KOPT-K1 (cell line): Measurements from ENCODE around the gene PLCG1.

Experiments used
- H3K27ac ChIP-seq: fragments of 200-600 bp; sonication (generic); 2 replicates; pipeline ENCODE4 v1.5.1; 2016; ENCODE audit warnings: antibody characterized with exemption, mild to moderate bottlenecking, low read depth, low read length; ENCODE audit not compliant: poor library complexity, severe bottlenecking
- H3K36me3 ChIP-seq: fragments of 200-600 bp; sonication (generic); 2 replicates; pipeline ENCODE4 v1.5.1; 2017; ENCODE audit warnings: antibody characterized with exemption, mild to moderate bottlenecking, low read length, moderate library complexity; ENCODE audit not compliant: insufficient read depth
- H3K9me3 ChIP-seq: fragments of 200-600 bp; sonication (generic); 2 replicates; pipeline ENCODE4 v1.5.1; 2017; ENCODE audit warnings: antibody characterized with exemption, low read length, mild to moderate bottlenecking; ENCODE audit not compliant: insufficient read depth, poor library complexity, severe bottlenecking

PLCG1 gene

GRCh38 chr20:41174373-41174772 is 37.0 kb downstream of the PLCG1 start:
- Histone ChIP-seq H3K36me3 (peaks cover 100% of the 10 kb centered on the region), H3K9me3 (no peaks in the 10 kb centered on the region), H3K27ac (no peak overlapping the region)

GRCh38 chr20:41174782-41175181 is 37.4 kb downstream of the PLCG1 start:
- peaks cover 100% of the 10 kb centered on the region for H3K36me3 ChIP-seq
- no peak overlapping the region for H3K27ac ChIP-seq

GRCh38 chr20:41175201-41175651 is 37.9 kb downstream of the PLCG1 start:
- H3K27ac ChIP-seq = no peak overlapping the region

More at GRCh38 chr20:41174782-41175181, 37.4 kb downstream of the PLCG1 start:
- H3K9me3 ChIP-seq = no peaks in the 10 kb centered on the region

GRCh38 chr20:41175727-41176330 is 38.5 kb downstream of the PLCG1 start:
- peaks cover 99% of the 10 kb centered on the region for H3K36me3 ChIP-seq
- H3K9me3 ChIP-seq = no peaks in the 10 kb centered on the region
- H3K27ac ChIP-seq = no peak overlapping the region

More at GRCh38 chr20:41175201-41175651, 37.9 kb downstream of the PLCG1 start:
- H3K36me3 ChIP-seq = peaks cover 100% of the 10 kb centered on the region
- H3K9me3 ChIP-seq = no peaks in the 10 kb centered on the region

- H3K27ac ChIP-seq = no peak overlapping the region
- H3K9me3 ChIP-seq = no peaks in the 10 kb centered on the region
- peaks cover 94% of the 10 kb centered on the region for H3K36me3 ChIP-seq
Measured at GRCh38 chr20:41176711-41177552, 39.6 kb downstream of the PLCG1 start.

GRCh38 chr20:41177636-41178035 is 40.3 kb downstream of the PLCG1 start:
- no peak overlapping the region for H3K27ac ChIP-seq
- peaks cover 91% of the 10 kb centered on the region for H3K36me3 ChIP-seq
- H3K9me3 ChIP-seq = no peaks in the 10 kb centered on the region

- Histone ChIP-seq H3K36me3 (peaks cover 89% of the 10 kb centered on the region), H3K27ac (no peak overlapping the region)
Measured at GRCh38 chr20:41178495-41178894, 41.2 kb downstream of the PLCG1 start.

GRCh38 chr20:41178904-41179432 is 41.6 kb downstream of the PLCG1 start:
- Histone ChIP-seq H3K9me3 (no peaks in the 10 kb centered on the region), H3K36me3 (peaks cover 89% of the 10 kb centered on the region), H3K27ac (no peak overlapping the region)

More at GRCh38 chr20:41178495-41178894, 41.2 kb downstream of the PLCG1 start:
- no peaks in the 10 kb centered on the region for H3K9me3 ChIP-seq

GRCh38 chr20:41179961-41180360 is 42.6 kb downstream of the PLCG1 start:
- Histone ChIP-seq H3K27ac (no peak overlapping the region), H3K36me3 (peaks cover 84% of the 10 kb centered on the region)

GRCh38 chr20:41180599-41181333 is 43.4 kb downstream of the PLCG1 start:
- H3K27ac ChIP-seq = no peak overlapping the region
- peaks cover 76% of the 10 kb centered on the region for H3K36me3 ChIP-seq
- H3K9me3 ChIP-seq = no peaks in the 10 kb centered on the region

More at GRCh38 chr20:41179961-41180360, 42.6 kb downstream of the PLCG1 start:
- H3K9me3 ChIP-seq = no peaks in the 10 kb centered on the region

- no peak overlapping the region for H3K27ac ChIP-seq
- peaks cover 68% of the 10 kb centered on the region for H3K36me3 ChIP-seq
- no peaks in the 10 kb centered on the region for H3K9me3 ChIP-seq
Measured at GRCh38 chr20:41181567-41181966, 44.2 kb downstream of the PLCG1 start.

GRCh38 chr20:41182296-41183212 is 45.2 kb downstream of the PLCG1 start:
- Histone ChIP-seq H3K36me3 (peaks cover 58% of the 10 kb centered on the region), H3K27ac (no peak overlapping the region), H3K9me3 (no peaks in the 10 kb centered on the region)

GRCh38 chr20:41183391-41183790 is 46.0 kb downstream of the PLCG1 start:
- peaks cover 49% of the 10 kb centered on the region for H3K36me3 ChIP-seq
- no peak overlapping the region for H3K27ac ChIP-seq
- H3K9me3 ChIP-seq = no peaks in the 10 kb centered on the region

GRCh38 chr20:41183831-41184230 is 46.5 kb downstream of the PLCG1 start:
- H3K9me3 ChIP-seq = no peaks in the 10 kb centered on the region
- H3K36me3 ChIP-seq = peaks cover 45% of the 10 kb centered on the region
- no peak overlapping the region for H3K27ac ChIP-seq
